H9 (cell line): ENCODE results near the gene ACOT13. TPM values are rescaled to one million over a fixed set of nuclear protein-coding genes. Genes with fewer than 3 reads are reported as not detected.

Experiments
- DNase-seq: peaks from one replicate; pipeline ENCODE4 v3.0.0-alpha.2; 2017
- H2AFZ ChIP-seq: one replicate; pipeline ENCODE4 v1.6.1; 2013; ENCODE audit warnings: mild to moderate bottlenecking, low read length, control low read depth, moderate library complexity
- H2AK5ac ChIP-seq: 2 replicates; pipeline ENCODE4 v1.6.1; 2013; ENCODE audit warnings: low read length, control low read depth, mixed read lengths; ENCODE audit not compliant: insufficient read length
- H2BK120ac ChIP-seq: one replicate; pipeline ENCODE4 v1.6.1; 2013; ENCODE audit warnings: low read depth, mild to moderate bottlenecking, low read length, control low read depth, inconsistent platforms; ENCODE audit not compliant: poor library complexity, severe bottlenecking
- H2BK12ac ChIP-seq: 2 replicates; pipeline ENCODE4 v1.6.1; 2013; ENCODE audit warnings: low read length, control low read depth, mixed read lengths, low read depth; ENCODE audit not compliant: insufficient read length
- H2BK15ac ChIP-seq: 2 replicates; pipeline ENCODE4 v1.6.1; 2013; ENCODE audit warnings: low read depth, low read length, control low read depth
- H2BK20ac ChIP-seq: one replicate; pipeline ENCODE4 v1.6.1; 2013; ENCODE audit warnings: low read depth, mild to moderate bottlenecking, low read length, control low read depth, inconsistent platforms; ENCODE audit not compliant: poor library complexity, severe bottlenecking
- H2BK5ac ChIP-seq: 2 replicates; pipeline ENCODE4 v1.6.1; 2013; ENCODE audit warnings: low read length, control low read depth, mixed read lengths; ENCODE audit not compliant: insufficient read length
- H3K14ac ChIP-seq: 2 replicates; pipeline ENCODE4 v1.6.1; 2013; ENCODE audit warnings: low read length, control low read depth; ENCODE audit not compliant: insufficient read depth
- H3K18ac ChIP-seq: 2 replicates; pipeline ENCODE4 v1.6.1; 2013; ENCODE audit warnings: low read depth, mild to moderate bottlenecking, mixed read lengths, low read length, control low read depth; ENCODE audit not compliant: insufficient read length
- H3K23ac ChIP-seq: 2 replicates; pipeline ENCODE4 v1.6.1; 2013; ENCODE audit warnings: low read length, control low read depth, mixed read lengths, low read depth; ENCODE audit not compliant: insufficient read length
- H3K23me2 ChIP-seq: 2 replicates; pipeline ENCODE4 v1.6.1; 2013; ENCODE audit warnings: low read depth, mild to moderate bottlenecking, mixed read lengths, low read length, control low read depth; ENCODE audit not compliant: insufficient read length, poor library complexity, severe bottlenecking
- H3K27ac ChIP-seq: 2 replicates; pipeline ENCODE4 v1.5.1; 2013; ENCODE audit warnings: low read length, control low read depth, mixed read lengths, low read depth; ENCODE audit not compliant: insufficient read length
- H3K27me3 ChIP-seq: 2 replicates; pipeline ENCODE4 v1.6.1; 2013; ENCODE audit warnings: low read length, control low read depth, inconsistent platforms; ENCODE audit not compliant: insufficient read depth
- H3K4ac ChIP-seq: 2 replicates; pipeline ENCODE4 v1.6.1; 2013; ENCODE audit warnings: low read depth, mild to moderate bottlenecking, control low read depth, inconsistent platforms, low read length, moderate library complexity
- H3K4me1 ChIP-seq: 2 replicates; pipeline ENCODE4 v1.6.1; 2013; ENCODE audit warnings: low read length, control low read depth, inconsistent platforms; ENCODE audit not compliant: insufficient read depth
- H3K4me2 ChIP-seq: 2 replicates; pipeline ENCODE4 v1.6.1; 2013; ENCODE audit warnings: low read length, control low read depth, mixed read lengths; ENCODE audit not compliant: insufficient read length, insufficient read depth
- H3K56ac ChIP-seq: 2 replicates; pipeline ENCODE4 v1.6.1; 2013; ENCODE audit warnings: low read depth, mild to moderate bottlenecking, mixed read lengths, low read length, control low read depth; ENCODE audit not compliant: insufficient read length
- H3K79me1 ChIP-seq: 2 replicates; pipeline ENCODE4 v1.6.1; 2013; ENCODE audit warnings: low read depth, mild to moderate bottlenecking, moderate library complexity, low read length, control low read depth, inconsistent platforms; ENCODE audit not compliant: insufficient read depth, poor library complexity, severe bottlenecking
- H3K79me2 ChIP-seq: 2 replicates; pipeline ENCODE4 v1.6.1; 2013; ENCODE audit warnings: low read length, control low read depth, inconsistent platforms; ENCODE audit not compliant: insufficient read depth
- H3K9ac ChIP-seq: 2 replicates; pipeline ENCODE4 v1.6.1; 2013; ENCODE audit warnings: low read length, control low read depth, mixed read lengths; ENCODE audit not compliant: insufficient read length; ENCODE audit errors: extremely low read depth
- H3K9me3 ChIP-seq: one replicate; pipeline ENCODE4 v1.6.1; 2013; ENCODE audit warnings: low read depth, low read length, inconsistent platforms; ENCODE audit not compliant: control insufficient read depth
- H3T11ph ChIP-seq: one replicate; pipeline ENCODE4 v1.6.1; 2013; ENCODE audit warnings: mild to moderate bottlenecking, low read length, control low read depth, inconsistent platforms
- H4K20me1 ChIP-seq: one replicate; pipeline ENCODE4 v1.6.1; 2013; ENCODE audit not compliant: control insufficient read depth, insufficient read length, insufficient read depth
- H4K5ac ChIP-seq: 2 replicates; pipeline ENCODE4 v1.6.1; 2013; ENCODE audit warnings: low read depth, mild to moderate bottlenecking, mixed read lengths, low read length, control low read depth; ENCODE audit not compliant: insufficient read length
- H4K8ac ChIP-seq: replicated peaks from 2 replicates; pipeline ENCODE4 v1.6.1; 2013; ENCODE audit warnings: low read length, control low read depth, mixed read lengths, low read depth; ENCODE audit not compliant: insufficient read length
- H4K91ac ChIP-seq: 2 replicates; pipeline ENCODE4 v1.6.1; 2013; ENCODE audit warnings: low read depth, mild to moderate bottlenecking, moderate library complexity, mixed read lengths, low read length, control low read depth; ENCODE audit not compliant: insufficient read length
- H3K27ac Mint-ChIP-seq, 3 experiments: 2 replicates in 2 of 3; 3 replicates in 1 of 3; pipeline ENCODE4 v1.8.0; 2020 to 2021; ENCODE audit warnings: mixed read lengths in 3 of 3, mild to moderate bottlenecking in 1 of 3, moderate library complexity in 1 of 3
- H3K27me3 Mint-ChIP-seq: 2 replicates; pipeline ENCODE4 v1.8.0; 2021; ENCODE audit warnings: low read depth, mild to moderate bottlenecking, moderate library complexity, mixed read lengths
- H3K36me3 Mint-ChIP-seq, 3 experiments: 2 replicates in 2 of 3; 3 replicates in 1 of 3; pipeline ENCODE4 v1.8.0; 2020 to 2021; ENCODE audit warnings: low read depth in 3 of 3, mixed read lengths in 3 of 3; ENCODE audit not compliant: insufficient read depth in 1 of 3
- H3K4me1 Mint-ChIP-seq, 2 experiments: 2 replicates each; pipeline ENCODE4 v1.8.0; 2020; ENCODE audit warnings: mixed read lengths in 2 of 2
- H3K4me3 Mint-ChIP-seq, 2 experiments: 2 replicates in 1 of 2; 3 replicates in 1 of 2; pipeline ENCODE4 v1.8.0; 2020 to 2021; ENCODE audit warnings: mild to moderate bottlenecking in 2 of 2, mixed read lengths in 2 of 2, moderate library complexity in 1 of 2
- H3K9me3 Mint-ChIP-seq, 2 experiments: 2 replicates in 1 of 2; 3 replicates in 1 of 2; pipeline ENCODE4 v1.8.0; 2020; ENCODE audit warnings: mild to moderate bottlenecking in 2 of 2, mixed read lengths in 2 of 2, moderate library complexity in 1 of 2
- CTCF ChIP-seq: fragments of 200-600 bp; sonication (generic); conservative IDR thresholded peaks from 3 replicates; pipeline ENCODE4 v1.8.0; 2021; ENCODE audit warnings: antibody characterized with exemption, mild to moderate bottlenecking
- WGBS: extraction: QIAGEN DNeasy Blood & Tissue Kit; methylation state at CpG from one replicate; pipeline ENCODE4 v1.1.7; 2013; ENCODE audit warnings: missing lambda C conversion rate, low lambda C conversion rate, mixed read lengths; ENCODE audit not compliant: insufficient read length; ENCODE audit errors: extremely low coverage; 5-methylcytosine and 5-hydroxymethylcytosine counted together
- total RNA-seq: library from RNA; stranded (reverse); gene quantifications from 2 replicates; pipeline ENCODE4 v1.2.1, GENCODE V29; 2021

ACOT13 gene
- total RNA-seq, 1 experiment from 2014 or later = 38.0 TPM

- TF ChIP-seq CTCF = no peak
- peaks cover 6 to 11% of the 10 kb centered on the region in 2 experiments; a peak in 4 of 5 replicates for H3K9me3 Mint-ChIP-seq
- H3K27ac ChIP-seq = no peak overlapping the region
- H3K27me3 Mint-ChIP-seq = peaks cover 5% of the 10 kb centered on the region; the same call in 1 of the 2 replicates
- 0 out of 7 replicates have a peak, but pooled peaks cover 0 to 1% (median 0%) of the 10 kb centered on the region in 3 experiments for H3K36me3 Mint-ChIP-seq
- no peaks in the 10 kb centered on the region for H3K79me2 ChIP-seq
- no peak overlapping the region for H3K4me2 ChIP-seq
- H4K8ac ChIP-seq = no peak overlapping the region
- no peak overlapping the region for H3K4me3 Mint-ChIP-seq
- no peak overlapping the region for H2BK5ac ChIP-seq
- no peaks in the 10 kb centered on the region for H4K20me1 ChIP-seq
- no peak overlapping the region for H3K56ac ChIP-seq
- WGBS = no CpG with 5 or more reads among the region's 2 CpGs
- H2AK5ac ChIP-seq = no peak overlapping the region
- H2AFZ ChIP-seq = no peak overlapping the region
- H3K27ac Mint-ChIP-seq = no peak overlapping the region
- H3K4me1 Mint-ChIP-seq = peaks cover 0 to 3% of the 10 kb centered on the region in 2 experiments; a peak in 2 of 4 replicates
- H3K23ac ChIP-seq = no peak overlapping the region
- H2BK12ac ChIP-seq = no peak overlapping the region
- no peaks in the 10 kb centered on the region for H3K79me1 ChIP-seq
- no peak overlapping the region for H3K18ac ChIP-seq
- no peaks in the 10 kb centered on the region for H3K23me2 ChIP-seq
- H4K91ac ChIP-seq = no peak overlapping the region
- no peak for DNase-seq
- no peak overlapping the region for H3K14ac ChIP-seq
- H3K4ac ChIP-seq = no peak overlapping the region
- H3K9me3 ChIP-seq = no peaks in the 10 kb centered on the region
- no peak overlapping the region for H2BK15ac ChIP-seq
- H3K9ac ChIP-seq = no peak overlapping the region
- no peak overlapping the region for H4K5ac ChIP-seq
- H3K4me1 ChIP-seq = no peaks in the 10 kb centered on the region
- H2BK120ac ChIP-seq = no peak overlapping the region
- no peaks in the 10 kb centered on the region for H3K27me3 ChIP-seq
- H3T11ph ChIP-seq = no peak overlapping the region
- no peak overlapping the region for H2BK20ac ChIP-seq
Measured at GRCh38 chr6:24752503-24752902, 85.6 kb downstream of the ACOT13 start.
